AG09309 (cell line): ENCODE measurements around the gene POLR2A.
A peak's percentile ranks its signal among the peaks of the same experiment; 100 is the strongest.

Source experiments
- DNase-seq: peaks from one replicate; pipeline ENCODE4 v3.0.0-alpha.2; 2010; ENCODE audit warnings: low read depth
- H3K4me3 ChIP-seq: 2 replicates; pipeline ENCODE4 v1.5.1; 2011; ENCODE audit warnings: mild to moderate bottlenecking, low read depth, low read length, moderate library complexity; ENCODE audit not compliant: control insufficient read depth
- TF ChIP-seq, protein P1 (sequence below): IDR thresholded peaks from 2 replicates; pipeline ENCODE4 v1.5.1; 2011; ENCODE audit warnings: mild to moderate bottlenecking, low read depth, low read length, inconsistent platforms; ENCODE audit not compliant: insufficient read depth, control insufficient read depth; ENCODE audit errors: missing control alignments

Gene POLR2A

DNA sequence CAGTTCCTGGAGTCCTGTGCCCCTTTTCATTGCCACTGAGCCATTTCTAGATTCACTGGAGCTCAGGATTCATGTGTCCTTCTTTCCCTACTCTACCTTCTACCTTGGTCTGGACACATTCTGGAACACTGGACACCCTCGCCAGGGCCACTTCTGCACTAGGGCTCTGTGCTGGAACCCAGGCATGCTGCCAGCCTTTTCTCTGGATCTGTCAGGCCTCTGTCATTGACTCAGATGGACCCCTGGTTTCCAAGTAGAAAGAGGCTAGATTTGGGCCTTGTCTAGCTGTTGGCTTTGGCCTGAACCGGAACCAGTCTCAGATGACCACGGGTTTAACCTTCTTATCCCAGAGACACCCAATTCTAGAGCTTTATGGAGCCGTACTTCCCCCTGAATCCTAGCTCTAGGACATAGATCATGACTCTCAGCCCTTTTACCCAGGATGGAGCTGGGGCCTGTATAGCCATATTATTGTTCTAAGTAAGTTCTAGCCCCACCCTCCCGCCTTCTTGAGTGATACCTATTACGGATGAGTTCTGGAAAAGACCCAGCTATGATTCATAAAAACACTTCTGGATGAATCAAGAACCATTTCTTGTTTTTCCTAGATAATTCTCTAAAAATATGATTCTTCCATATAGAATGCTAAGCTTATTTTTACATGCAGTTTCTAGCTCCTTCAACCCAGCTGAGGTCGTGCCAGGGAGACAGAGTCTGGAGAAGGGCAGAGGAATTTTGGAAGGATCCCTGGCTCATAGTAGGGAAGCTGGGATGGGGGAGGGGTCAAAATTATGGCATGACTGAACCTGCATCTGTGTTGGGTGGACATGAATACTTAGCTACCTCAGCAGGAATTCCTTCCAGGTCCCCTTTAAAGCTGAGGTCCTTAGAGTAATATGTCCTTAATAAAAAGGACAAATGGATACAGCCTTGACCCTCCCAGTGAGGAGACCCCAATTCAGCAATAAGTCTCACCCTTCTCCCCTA lies 40.4 kb upstream of the POLR2A start:
- H3K4me3 ChIP-seq: no peak overlapping the region
- DNase-seq: no peak
- TF ChIP-seq, protein P1, sequence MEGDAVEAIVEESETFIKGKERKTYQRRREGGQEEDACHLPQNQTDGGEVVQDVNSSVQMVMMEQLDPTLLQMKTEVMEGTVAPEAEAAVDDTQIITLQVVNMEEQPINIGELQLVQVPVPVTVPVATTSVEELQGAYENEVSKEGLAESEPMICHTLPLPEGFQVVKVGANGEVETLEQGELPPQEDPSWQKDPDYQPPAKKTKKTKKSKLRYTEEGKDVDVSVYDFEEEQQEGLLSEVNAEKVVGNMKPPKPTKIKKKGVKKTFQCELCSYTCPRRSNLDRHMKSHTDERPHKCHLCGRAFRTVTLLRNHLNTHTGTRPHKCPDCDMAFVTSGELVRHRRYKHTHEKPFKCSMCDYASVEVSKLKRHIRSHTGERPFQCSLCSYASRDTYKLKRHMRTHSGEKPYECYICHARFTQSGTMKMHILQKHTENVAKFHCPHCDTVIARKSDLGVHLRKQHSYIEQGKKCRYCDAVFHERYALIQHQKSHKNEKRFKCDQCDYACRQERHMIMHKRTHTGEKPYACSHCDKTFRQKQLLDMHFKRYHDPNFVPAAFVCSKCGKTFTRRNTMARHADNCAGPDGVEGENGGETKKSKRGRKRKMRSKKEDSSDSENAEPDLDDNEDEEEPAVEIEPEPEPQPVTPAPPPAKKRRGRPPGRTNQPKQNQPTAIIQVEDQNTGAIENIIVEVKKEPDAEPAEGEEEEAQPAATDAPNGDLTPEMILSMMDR: no peak

GRCh38 chr17:7444682-7445618 lies 39.2 kb upstream of the POLR2A start, which contains the start of gene CHRNB1:
TSS of gene CHRNB1 (plus strand) at chr17:7445061. CDS start at chr17:7445128, 67 bp downstream.
- TF ChIP-seq, protein P1: no peak
- no peak for DNase-seq
- peak within 1 kb of the TSS; percentile 45 for H3K4me3 ChIP-seq

- peak overlapping the region; percentile 45 for H3K4me3 ChIP-seq
- TF ChIP-seq, protein P1: no peak
- DNase-seq: no peak
These were observed 38.6 kb upstream of the POLR2A start for GRCh38 chr17:7445619-7445968.

DNA sequence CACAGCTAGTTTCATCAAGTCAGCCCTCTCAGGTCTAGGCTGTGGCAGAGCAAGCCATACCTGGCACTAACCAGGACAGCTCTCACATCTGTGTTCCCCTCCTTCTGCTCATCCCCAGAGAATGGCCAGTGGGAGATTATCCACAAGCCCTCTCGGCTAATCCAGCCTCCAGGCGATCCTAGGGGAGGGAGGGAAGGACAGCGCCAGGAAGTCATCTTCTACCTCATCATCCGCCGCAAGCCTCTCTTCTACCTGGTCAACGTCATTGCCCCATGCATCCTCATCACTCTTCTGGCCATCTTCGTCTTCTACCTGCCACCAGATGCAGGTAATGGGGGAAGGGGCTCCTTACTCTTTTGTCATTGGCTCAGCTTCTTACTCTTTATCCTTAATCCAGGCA lies 35.7 kb upstream of the POLR2A start:
- TF ChIP-seq, protein P1: no peak
- H3K4me3 ChIP-seq: no peak overlapping the region
- no peak for DNase-seq

DNA sequence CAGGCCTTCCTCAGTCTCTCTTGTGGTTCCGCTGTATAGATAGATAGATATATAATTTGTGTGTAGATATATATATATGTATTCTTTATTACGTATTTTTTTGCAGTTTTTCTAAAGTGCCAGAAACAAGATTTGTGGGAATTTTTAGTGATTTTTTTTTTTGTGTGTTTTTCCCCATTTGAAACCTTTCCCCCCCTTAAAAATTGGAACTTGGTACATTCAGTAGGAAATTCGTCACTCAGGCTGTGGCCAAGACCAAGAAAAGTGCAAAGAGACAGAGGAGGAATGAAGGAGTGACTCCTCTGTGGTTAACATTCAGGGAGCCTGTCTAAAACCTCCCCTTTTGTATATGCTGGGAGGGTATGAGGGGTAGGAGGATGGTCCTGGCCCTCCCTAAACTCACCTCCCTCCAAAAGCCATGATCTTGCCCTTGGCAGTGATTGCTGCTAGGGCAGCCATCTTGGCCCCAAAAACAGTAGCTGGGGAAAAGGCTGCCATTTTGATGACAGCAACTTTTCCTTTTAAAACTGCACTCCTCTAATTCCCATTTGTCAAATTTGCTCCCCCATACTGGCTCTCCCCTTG lies 24.1 kb upstream of the POLR2A start:
- no peak for DNase-seq
- no peak overlapping the region for H3K4me3 ChIP-seq
- TF ChIP-seq, protein P1: no peak
